ENCODE results near the gene IKZF1.
A peak's percentile ranks its signal among the peaks of the same experiment; 100 is the strongest.

Gene IKZF1

DNA sequence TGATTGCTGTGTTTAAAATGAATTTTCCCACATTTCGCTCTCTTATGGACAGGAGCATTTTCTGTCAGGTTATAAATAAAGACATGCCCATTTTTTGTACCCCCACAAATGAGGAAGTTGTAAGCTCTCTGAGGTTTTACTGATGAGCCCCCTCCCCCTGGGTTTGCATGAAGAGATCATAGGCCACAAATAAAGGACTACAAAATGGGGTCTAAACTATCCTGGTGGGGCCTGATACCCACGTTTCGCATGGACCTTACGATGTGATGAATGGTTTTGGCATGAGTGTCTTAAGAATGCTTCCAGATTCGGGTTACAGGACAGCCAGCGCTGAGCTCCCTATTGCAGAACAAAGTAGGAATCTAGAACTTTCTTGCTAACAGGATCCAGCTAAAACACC is 5.8 kb downstream of the IKZF1 start:
- peak overlapping the region; percentile 87 for H3K27ac ChIP-seq (replicated peaks)
- TF ChIP-seq SPI1 (IDR thresholded peaks at IDR 0.05; ENCODE audit: borderline replicate concordance, low read depth), result peak; percentile 44; the same call in 1 of the 2 replicates
- TF ChIP-seq POLR2AphosphoS5 (IDR thresholded peaks at IDR 0.05; ENCODE audit: low read depth), result 0 out of 2 replicates have a peak, but pooled peaks have one; percentile 22
- TF ChIP-seq GABPA (IDR thresholded peaks at IDR 0.05; ENCODE audit: low read depth), result no peak
- no peak for TF ChIP-seq CTCF (IDR thresholded peaks at IDR 0.05; ENCODE audit: insufficient read depth, low read length)
- peak in 1 of 2 experiments; percentile 58 for DNase-seq (ENCODE audit: low read depth in 1 of 2, low spot score in 1 of 2)
- peak overlapping the region; percentile 73 for H3K4me3 ChIP-seq (replicated peaks; ENCODE audit: insufficient read depth, low read length)
- H3K27me3 ChIP-seq (ENCODE audit: insufficient read depth, poor library complexity, severe bottlenecking), result no peaks in the 10 kb centered on the region

DNA sequence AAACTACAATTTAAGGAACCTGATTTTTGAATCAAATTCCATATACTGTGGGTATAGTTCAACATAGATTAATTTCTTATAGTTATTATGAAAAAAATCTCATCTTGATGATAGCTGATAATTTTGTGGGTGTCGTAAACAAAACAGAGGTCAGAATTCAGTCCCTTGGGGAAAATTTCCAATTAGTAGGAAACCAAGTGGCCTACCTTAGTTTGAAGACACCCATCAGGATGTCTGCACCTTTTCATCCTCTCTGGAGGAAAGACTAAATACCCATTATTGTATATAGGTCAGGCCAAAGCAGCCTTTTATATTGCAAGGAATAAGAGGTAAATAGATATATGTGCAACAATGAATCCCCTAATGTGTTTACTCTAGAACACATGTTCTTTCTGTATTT is 6.4 kb downstream of the IKZF1 start:
- H3K4me3 ChIP-seq (replicated peaks; ENCODE audit: insufficient read depth, low read length), result 0 out of 2 replicates have a peak overlapping the region, but pooled peaks have one; percentile 73
- H3K27me3 ChIP-seq (ENCODE audit: insufficient read depth, poor library complexity, severe bottlenecking), result no peaks in the 10 kb centered on the region
- peak overlapping the region; percentile 87 for H3K27ac ChIP-seq (replicated peaks)
- TF ChIP-seq POLR2AphosphoS5 (IDR thresholded peaks at IDR 0.05; ENCODE audit: low read depth) (no peak), CTCF (IDR thresholded peaks at IDR 0.05; ENCODE audit: insufficient read depth, low read length) (no peak)
- DNase-seq (ENCODE audit: low read depth in 1 of 2, low spot score in 1 of 2), result no peak

DNA sequence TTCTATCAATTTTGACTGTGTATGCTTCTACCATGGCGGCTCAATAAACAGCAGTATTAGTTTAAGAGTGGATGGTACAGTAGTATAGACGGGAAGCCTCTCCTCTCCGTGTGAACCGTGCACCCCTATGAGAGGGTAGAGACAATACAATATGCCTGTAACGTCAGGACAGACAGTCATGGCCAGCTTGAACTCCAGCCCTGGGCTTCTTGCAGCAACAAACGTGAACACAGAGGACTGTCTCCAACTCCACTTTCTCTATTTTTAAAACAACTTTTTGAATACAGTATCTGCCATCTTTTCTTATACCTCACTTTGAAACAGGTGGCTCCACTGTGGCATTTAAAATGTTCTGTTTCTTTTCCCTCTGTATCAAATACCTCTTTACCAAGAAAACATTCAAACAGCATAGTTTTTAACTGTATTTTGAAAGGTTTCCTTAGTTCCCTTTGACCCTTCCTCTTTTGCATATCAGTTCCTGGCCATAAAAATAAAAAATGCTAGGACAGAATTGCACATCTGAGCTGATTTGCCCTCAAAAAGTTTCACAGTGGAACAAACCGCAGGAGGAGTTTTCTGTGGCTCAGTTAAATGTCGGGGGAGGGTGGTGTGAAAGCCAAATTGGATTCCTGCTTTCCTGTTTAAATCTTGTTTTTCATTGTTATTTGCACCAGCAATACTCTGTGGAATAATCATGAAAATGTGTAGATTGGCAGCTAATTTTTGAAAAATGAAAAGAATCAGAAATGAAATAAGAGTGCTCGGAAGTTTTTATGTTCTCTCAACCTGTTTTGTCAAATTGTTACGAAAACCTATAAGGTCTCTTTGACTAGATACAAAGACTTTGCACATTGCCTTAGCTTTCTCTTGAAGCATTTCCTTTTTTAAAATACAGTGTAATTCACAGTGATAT is 8.0 kb downstream of the IKZF1 start:
- Histone ChIP-seq H3K4me3 (replicated peaks; ENCODE audit: insufficient read depth, low read length) (no peak overlapping the region), H3K27me3 (ENCODE audit: insufficient read depth, poor library complexity, severe bottlenecking) (no peaks in the 10 kb centered on the region), H3K27ac (replicated peaks) (peak overlapping the region; percentile 87)
- TF ChIP-seq SPI1 (IDR thresholded peaks at IDR 0.05; ENCODE audit: borderline replicate concordance, low read depth), result peak; percentile 87
- TF ChIP-seq GABPA (IDR thresholded peaks at IDR 0.05; ENCODE audit: low read depth), result no peak
- peak in 1 of 2 experiments; percentile 63 for DNase-seq (ENCODE audit: low read depth in 1 of 2, low spot score in 1 of 2)

DNA sequence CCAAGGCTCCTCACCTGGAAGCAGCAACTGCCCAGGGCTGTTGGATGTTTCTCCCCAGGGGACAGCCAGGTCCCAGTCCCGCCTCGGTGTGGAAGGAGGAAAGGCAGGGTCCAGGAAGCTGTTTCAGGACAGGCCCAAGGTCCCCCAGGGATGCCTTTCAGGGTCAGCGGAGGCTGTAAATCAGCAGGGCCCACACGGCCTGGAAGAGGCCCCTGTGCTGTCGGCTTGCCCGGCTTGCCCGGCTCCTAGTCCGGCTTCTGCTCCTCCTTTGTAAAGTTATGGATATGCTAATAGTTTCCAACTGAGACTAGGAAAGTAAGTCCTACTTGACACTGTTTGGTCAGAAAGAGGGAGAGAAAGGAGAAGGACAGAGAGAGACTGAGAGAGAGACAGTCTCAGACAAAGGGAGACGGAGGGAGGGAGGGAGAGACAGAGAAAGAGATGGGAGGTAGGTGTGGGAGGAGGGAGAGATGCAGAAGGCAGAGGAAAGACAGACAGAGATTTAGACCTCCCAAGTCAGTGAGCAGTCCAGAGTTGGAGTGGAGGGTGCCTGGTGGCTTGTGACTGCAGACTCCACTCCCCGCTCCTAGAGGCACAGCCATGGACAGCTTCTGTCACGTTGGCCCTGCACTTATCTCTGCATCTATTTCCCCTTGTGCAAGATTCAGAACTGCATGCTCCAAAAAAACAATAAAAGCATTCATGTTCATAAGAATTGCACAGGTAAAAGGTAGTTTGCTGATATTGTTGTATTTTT is 10.5 kb downstream of the IKZF1 start:
- TF ChIP-seq SPI1 (IDR thresholded peaks at IDR 0.05; ENCODE audit: borderline replicate concordance, low read depth) (no peak), GABPA (IDR thresholded peaks at IDR 0.05; ENCODE audit: low read depth) (no peak), POLR2AphosphoS5 (IDR thresholded peaks at IDR 0.05; ENCODE audit: low read depth) (no peak), CTCF (IDR thresholded peaks at IDR 0.05; ENCODE audit: insufficient read depth, low read length) (no peak)
- TF ChIP-seq, protein P1, sequence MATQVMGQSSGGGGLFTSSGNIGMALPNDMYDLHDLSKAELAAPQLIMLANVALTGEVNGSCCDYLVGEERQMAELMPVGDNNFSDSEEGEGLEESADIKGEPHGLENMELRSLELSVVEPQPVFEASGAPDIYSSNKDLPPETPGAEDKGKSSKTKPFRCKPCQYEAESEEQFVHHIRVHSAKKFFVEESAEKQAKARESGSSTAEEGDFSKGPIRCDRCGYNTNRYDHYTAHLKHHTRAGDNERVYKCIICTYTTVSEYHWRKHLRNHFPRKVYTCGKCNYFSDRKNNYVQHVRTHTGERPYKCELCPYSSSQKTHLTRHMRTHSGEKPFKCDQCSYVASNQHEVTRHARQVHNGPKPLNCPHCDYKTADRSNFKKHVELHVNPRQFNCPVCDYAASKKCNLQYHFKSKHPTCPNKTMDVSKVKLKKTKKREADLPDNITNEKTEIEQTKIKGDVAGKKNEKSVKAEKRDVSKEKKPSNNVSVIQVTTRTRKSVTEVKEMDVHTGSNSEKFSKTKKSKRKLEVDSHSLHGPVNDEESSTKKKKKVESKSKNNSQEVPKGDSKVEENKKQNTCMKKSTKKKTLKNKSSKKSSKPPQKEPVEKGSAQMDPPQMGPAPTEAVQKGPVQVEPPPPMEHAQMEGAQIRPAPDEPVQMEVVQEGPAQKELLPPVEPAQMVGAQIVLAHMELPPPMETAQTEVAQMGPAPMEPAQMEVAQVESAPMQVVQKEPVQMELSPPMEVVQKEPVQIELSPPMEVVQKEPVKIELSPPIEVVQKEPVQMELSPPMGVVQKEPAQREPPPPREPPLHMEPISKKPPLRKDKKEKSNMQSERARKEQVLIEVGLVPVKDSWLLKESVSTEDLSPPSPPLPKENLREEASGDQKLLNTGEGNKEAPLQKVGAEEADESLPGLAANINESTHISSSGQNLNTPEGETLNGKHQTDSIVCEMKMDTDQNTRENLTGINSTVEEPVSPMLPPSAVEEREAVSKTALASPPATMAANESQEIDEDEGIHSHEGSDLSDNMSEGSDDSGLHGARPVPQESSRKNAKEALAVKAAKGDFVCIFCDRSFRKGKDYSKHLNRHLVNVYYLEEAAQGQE (IDR thresholded peaks at IDR 0.05; ENCODE audit: insufficient replicate concordance, low read depth), result no peak
- no peaks in the 10 kb centered on the region for H3K27me3 ChIP-seq (ENCODE audit: insufficient read depth, poor library complexity, severe bottlenecking)
- no peak overlapping the region for H3K27ac ChIP-seq (replicated peaks)
- no peak overlapping the region for H3K4me3 ChIP-seq (replicated peaks; ENCODE audit: insufficient read depth, low read length)
- DNase-seq (ENCODE audit: low read depth in 1 of 2, low spot score in 1 of 2), result no peak
